GM19238 (cell line): ENCODE results near the gene NEURL1.
"Not testable (repeated sequence)": the region's sequence is repeated elsewhere in the genome, so short reads cannot be mapped to it uniquely, and the experiment has no call there.

ENCODE experiments used
- DNase-seq: peaks from one replicate; pipeline ENCODE4 v3.0.0; 2011; ENCODE audit warnings: low spot score; ENCODE audit not compliant: insufficient read length

NEURL1 gene

GRCh38 chr10:103620891-103621782 is 127.6 kb downstream of the NEURL1 start:
- DNase-seq: no peak

DNA sequence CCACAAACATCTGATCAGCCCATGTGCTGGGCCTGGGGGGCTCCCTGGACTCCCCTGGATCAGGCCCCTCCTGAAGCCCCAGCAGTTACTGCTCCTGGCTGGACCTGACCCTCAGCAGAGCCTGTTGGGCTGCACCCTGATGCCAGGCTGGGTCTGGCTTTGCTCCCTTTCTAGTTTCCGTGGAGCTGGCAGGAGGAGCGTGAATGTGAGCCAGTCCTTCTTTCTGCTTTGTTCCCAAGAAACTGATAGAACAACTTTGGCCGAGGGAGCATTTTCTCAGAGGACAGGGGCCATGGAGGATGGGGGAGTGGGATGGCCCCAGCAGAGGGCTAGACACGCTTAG is 128.2 kb downstream of the NEURL1 start:
- no peak for DNase-seq

DNA sequence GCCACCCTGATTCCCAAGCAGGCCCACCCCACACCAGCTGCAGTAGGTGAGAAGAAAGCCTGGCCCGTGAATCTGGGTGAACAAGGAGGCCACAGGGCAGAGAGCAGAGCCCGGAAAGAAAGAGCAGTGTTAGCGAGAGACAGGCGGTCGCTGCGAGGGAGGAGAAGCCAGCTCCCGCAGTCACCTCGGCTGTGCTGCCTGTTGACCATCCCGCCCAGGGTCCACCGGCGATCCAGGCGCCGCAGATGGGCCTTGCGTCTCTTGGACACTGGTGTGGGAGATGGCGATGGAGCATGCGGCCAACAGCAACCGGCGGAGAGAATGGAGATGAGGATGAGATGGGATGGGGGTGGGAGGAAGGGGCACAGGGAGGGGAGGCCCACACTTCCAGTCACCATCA is 128.8 kb downstream of the NEURL1 start:
- DNase-seq: no peak

GRCh38 chr10:103622935-103623574 is 129.6 kb downstream of the NEURL1 start:
- DNase-seq: no peak

DNA sequence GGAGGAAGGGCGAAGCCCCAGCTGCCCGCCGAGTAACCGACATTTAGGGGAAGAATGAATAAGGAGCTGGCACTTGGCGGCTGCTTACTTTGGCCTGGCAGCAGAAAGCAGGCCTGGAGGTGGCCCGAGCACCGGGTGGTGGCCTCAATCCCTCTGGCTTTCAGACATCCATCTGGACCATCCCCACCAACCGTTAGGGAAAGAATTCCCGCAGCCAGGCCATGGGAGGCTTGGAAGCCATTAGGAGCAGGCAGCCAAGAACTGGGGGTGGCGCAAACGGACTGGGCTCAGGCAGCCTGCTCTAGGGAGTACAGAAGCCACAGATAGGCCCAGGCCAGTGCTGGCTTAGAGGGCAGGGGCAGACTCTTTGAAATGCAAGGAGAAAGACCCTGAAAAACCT is 132.7 kb downstream of the NEURL1 start:
- no peak for DNase-seq

DNA sequence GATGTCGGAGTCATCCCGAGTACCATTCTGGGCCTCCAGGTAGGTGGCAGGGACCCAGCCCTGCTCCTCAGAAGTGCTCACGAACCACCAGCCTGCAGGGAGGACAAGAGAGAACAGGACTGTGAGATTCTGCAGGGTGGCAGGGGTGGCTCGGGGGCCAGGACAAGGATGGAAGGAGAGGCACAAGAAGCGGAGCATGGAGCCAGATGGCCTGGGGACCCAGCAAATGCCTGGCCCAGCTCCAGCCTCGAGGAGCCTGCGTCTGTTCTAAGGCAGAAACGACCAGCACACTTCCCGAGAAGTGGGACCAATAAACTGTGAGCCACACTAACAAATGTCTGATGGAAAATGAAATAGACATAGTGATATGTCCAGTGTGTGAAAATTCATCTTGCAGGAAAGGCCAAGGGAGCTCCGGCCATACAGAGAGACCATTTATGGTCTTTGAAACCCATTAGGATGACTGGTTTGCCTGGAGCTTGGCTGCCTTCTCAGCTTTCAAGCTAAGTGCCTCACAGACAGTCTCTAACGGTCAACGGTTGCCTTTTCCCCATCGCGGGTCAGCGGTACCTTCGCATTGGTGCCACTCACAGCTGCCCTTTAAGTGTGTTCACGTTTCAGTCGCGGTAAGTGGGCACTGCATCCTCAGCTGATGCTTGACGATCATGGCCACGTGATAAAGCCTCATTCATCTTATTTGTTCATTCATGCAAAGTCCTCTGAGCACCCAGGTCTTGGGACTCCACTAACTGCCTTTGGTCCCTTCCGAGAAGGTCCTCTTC is 133.8 kb downstream of the NEURL1 start:
- DNase-seq: no peak

DNA sequence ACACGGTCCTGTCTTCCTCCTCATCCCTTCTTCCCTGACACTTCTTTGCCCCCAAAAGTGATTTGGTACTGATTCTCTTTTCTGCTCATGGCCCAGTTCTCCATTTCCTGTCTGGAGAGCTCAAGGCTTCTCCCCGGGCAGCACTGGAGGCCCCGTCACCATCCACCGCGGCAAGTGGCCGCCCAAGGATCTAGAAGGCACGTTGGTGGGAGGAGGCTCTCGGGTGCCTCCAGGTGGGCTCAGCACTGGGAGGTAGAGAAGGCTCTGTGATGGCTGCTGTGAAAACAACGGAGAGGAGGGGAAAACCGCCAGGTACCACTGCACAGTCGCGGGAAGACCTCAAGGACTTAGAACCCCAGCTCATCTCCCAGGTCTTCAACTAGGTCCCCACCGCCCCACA is 134.4 kb downstream of the NEURL1 start:
- no peak for DNase-seq

GRCh38 chr10:103629581-103629980 is 136.1 kb downstream of the NEURL1 start:
- DNase-seq: no peak

DNA sequence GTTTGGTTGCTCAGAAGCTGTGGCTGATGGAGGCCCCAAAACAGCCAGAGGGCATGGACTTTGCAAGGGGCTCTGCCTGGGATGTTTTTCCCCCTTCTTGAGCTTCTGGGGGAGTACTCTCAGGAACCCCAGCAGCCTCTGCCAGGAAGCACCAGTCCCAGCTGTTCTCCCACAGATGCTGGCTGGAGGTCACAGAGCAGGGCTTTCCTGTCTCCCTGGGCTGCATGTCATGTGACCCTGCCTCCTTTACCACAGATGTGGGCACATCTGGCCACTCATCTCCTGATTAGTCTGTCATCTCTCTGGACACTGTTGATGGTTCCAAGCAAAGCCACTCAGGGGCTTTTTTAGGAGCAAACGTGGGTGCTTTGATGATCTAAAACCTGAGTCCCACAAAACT is 136.7 kb downstream of the NEURL1 start:
- DNase-seq: no peak

GRCh38 chr10:103632247-103632642 is 138.7 kb downstream of the NEURL1 start:
- DNase-seq: no peak

- DNase-seq: not testable (repeated sequence)
These were observed 139.4 kb downstream of the NEURL1 start for GRCh38 chr10:103632871-103633270.

DNA sequence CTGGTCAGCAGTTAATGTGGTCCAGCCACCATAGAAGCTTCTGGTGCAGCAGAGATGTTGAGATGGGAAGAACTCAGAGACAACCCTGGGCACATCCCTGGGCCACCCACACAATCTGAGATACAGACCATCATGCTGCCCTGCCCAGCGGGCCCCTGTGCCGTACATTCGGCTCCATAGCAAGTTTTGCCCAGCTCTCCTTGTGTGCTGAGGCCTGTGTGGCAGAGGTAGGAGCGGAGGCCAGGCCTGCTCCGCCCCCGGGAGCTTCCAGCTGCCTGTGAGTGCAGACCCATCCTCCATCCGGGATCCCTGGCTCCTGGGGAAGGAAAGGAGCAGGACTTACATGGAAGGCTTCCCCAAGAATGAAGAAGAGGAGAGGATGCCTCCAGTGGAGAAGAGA is 140.3 kb downstream of the NEURL1 start:
- DNase-seq: no peak

DNA sequence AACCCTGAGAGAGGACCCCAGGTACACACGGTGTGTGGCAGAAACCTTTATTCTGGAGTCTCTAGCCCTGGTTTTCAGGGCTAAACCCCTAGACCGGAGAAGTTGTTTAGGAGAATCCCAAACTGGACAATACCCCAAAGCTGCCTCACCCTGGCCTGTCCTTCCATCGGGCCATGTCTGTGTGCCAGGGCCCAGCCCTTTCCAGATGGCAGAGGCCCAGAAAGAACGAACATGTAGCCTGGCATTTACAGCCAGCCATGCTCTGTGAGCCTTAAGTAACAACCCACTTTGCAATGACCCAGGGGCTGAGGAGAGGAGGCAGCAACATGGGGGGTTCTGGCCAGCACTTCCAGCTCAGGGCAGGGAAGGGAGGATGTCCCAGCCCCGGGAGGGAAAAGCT is 142.1 kb downstream of the NEURL1 start:
- no peak for DNase-seq

GRCh38 chr10:103636492-103636891 is 143.0 kb downstream of the NEURL1 start:
- DNase-seq: no peak

DNA sequence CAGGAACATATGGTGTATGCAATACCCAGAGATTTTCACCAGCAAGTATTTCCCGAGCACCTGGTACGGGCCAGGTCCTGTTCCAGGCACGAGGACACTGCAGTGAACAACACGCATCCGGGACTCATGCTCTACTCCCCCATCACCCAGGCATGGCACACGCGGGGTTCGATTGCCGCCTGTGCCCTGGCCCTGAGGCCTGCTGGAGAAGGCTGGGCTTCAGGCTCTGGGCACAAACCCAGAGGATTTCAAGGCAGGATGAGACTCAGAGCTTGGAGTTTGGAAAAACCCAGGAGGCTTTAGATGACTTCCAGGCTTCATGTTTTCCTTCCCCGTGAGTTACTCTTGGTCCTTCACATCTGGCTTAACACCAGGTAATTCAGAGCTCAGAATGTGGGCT is 143.5 kb downstream of the NEURL1 start:
- no peak for DNase-seq

- no peak for DNase-seq
These were observed 144.5 kb downstream of the NEURL1 start for GRCh38 chr10:103637927-103638557.

GRCh38 chr10:103638948-103639347 is 145.4 kb downstream of the NEURL1 start:
- no peak for DNase-seq

GRCh38 chr10:103640436-103641181 is 147.1 kb downstream of the NEURL1 start:
- DNase-seq: no peak

DNA sequence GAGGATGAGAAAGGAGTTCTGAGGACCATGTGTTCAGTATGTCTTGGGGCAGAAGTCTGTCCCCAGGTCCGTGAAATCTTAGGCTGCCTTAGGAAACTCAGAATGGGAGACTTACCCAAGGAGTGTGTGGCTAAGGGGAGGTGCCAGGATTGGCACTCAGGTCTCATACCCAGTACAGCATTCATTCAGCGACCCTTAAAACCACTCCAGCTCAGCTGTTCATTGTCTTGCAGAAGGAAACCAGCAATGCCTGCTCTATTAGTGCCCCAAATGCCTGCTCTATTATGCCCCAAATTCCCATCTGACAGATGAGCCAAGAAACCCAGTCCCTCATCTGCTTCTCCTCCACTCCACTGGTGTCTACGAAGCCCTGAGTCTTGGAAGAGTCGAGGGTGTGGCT is 147.8 kb downstream of the NEURL1 start:
- DNase-seq: no peak
